ENCODE results near the gene ENDOU.

ENDOU gene

DNA sequence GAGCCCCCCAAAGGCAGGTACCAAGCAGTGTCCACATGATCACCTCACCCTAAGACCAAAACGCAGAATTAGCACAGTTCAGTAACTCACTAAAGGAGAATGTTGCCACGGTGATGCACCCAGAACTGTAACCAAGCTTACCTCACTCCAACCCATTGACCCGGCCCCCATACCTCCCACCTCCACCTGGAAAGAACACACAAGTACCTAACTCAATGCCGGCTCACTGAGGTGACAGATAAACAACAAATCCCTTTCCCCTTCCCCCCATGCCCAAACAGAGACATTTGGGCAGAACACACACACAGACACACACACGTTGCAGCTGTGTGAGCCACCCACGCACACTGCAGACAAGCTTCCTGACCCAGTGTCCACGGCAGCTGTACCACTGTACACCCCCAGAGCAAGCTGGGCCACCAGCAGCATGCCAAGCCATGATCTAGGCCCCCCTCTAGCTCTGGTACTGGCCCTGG, 32.1 kb upstream of the ENDOU start:
- no peak for DNase-seq

DNA sequence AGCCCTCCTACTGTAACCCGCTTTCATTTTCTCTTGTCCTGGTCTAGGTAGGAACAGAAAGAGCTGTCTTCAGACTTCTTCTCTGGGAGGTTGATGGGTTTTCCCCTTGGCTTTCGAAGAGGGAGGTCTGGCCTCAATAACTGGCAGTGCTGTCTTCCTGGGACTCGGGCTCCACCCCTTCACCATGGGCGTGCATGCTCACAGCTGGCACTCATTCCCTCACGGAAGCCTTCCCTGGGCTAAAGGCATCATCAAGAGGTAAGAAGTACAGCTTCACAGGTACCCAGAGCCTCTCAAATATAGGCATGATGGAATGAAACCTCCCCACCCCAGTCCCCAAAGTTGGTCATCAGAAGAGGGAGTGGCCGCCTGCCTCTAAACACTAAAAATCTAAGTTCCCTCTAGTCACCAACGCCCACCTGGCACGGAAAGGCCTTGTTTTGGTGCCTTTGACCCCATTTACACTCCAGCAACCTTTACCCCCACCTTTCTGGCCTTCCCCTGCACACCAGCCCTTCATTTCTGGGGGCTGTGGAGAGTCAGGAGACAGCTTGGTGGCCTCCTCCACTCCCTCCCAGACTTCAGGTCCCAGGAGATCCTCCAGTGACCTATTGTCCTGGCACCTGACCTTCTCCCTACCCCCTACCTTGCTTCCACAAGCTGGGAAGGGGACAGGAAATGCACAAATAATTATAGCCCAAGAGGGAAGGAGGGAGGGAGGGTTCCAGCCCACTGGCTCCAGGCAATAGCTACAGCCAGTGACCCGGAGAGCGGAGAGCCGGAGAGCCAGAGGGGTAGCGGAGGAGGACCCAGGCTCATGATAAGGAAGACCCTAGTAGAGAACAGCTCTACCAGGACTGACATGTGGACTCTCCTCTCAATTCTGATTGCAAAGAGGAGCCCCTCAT, 30.6 kb upstream of the ENDOU start:
- DNase-seq: peak; percentile 60

GRCh38 chr12:47754881-47755280, 29.6 kb upstream of the ENDOU start:
- DNase-seq: no peak

DNA sequence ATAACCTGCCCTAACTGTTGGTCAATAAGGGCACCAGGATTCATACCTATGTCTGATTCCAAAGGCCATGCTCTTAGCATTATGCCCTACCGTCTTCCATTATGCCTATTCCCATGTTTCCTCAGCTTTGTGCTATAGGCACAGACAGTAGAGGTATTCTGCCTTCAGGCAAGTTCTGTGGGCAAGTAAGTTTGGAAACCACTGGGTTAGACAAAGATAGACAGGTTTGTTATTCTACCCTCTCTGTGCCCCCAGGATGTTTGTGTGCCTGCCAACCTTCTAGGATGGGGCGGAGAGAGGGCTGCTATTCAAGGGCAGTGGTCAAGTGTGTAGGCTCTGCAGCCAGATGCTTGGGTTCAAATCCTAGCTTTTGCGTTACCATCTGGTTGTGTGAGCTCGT, 28.8 kb upstream of the ENDOU start:
- no peak for DNase-seq

DNA sequence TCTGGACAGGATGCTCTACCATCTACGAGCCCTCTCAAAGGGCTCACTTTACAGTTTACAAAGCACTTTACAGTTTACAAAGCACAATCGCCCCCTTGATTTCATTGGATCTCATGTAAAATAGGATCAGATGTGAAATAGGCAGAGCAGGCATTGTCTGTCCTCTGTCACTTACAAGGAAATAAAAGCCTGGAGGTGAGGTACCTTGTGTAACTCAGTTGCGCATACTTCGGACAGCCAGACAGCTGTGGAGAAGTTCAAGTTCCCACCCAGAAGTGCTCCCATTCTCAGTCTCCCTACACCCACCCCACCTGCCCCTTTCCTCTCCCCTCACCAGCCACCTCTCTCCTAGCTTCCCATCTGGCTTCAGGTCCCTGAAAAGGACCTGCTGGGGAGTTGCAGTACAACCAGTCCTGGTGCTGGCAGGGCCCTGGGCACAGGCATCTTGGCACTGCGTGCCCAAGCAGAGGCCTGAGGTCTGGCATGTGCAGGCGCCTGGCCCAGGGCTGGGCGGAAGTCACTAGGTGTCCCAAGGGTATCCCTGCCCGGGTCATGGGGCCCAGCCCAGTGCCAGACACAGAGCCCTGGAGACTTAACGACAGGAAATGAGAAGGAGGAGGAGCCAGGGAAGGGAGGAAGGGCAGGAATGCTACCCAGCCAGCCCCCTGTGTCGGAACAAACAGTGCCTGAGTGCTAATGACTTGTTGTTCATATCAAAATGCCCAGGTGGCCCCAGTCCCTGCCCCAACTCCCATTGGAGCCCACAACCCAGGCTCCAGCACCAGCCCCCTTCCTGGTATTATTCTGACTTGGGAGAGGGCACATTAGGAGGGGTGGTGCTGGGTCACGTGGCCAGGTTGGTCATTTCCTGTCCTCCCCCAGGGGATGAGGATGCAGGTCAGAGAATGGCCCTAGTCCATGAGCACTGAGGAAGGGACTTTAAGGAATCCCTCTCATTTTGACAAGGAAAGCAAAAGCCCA, 28.0 kb upstream of the ENDOU start:
- DNase-seq: no peak

- no peak for DNase-seq
Measured at GRCh38 chr12:47752552-47752951, 27.3 kb upstream of the ENDOU start.

GRCh38 chr12:47752121-47752520, 26.8 kb upstream of the ENDOU start:
- no peak for DNase-seq

DNA sequence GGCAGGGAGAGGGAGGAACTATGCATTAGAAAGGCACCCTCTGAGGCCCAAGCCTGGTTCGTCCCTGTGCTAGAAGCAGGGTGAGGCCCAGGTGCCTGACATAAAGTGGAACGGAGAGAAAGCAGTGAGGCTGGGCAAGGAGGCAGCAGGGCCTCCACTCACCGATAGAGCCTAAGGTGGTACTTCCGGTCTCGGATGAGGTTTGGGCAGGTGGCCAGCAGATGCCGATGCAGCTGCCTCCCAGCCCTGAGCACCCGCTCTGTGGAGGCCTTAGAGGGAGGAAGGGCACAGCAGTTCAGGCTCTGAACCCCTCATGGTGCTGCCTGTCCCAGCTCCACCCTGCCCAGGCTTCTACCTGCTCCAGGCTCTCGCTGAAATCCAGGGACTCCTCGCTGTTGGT, 26.3 kb upstream of the ENDOU start:
- no peak for DNase-seq

GRCh38 chr12:47750916-47751470, 25.7 kb upstream of the ENDOU start:
- no peak for DNase-seq

- DNase-seq: peak; percentile 79
Measured at GRCh38 chr12:47750229-47750798, 25.0 kb upstream of the ENDOU start.

- no peak for DNase-seq
Measured at GRCh38 chr12:47748899-47749298, 23.6 kb upstream of the ENDOU start.

DNA sequence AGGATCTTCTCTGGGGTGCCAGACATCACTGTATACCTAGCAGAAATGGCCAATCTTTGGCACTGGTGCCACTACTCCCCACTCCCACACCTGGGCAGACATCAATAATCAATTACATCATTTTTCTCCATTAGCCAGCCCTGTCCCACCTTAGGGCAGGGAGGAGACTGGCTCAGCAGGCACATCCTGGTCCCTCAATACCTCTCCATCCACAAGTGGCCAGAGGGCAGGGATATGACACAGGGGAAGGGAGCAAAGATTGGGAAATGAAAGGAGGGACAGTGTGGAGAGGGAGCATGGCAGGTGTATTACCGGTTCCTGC, 23.2 kb upstream of the ENDOU start:
- DNase-seq: no peak

- DNase-seq: no peak
Measured at GRCh38 chr12:47747596-47748506, 22.6 kb upstream of the ENDOU start.

DNA sequence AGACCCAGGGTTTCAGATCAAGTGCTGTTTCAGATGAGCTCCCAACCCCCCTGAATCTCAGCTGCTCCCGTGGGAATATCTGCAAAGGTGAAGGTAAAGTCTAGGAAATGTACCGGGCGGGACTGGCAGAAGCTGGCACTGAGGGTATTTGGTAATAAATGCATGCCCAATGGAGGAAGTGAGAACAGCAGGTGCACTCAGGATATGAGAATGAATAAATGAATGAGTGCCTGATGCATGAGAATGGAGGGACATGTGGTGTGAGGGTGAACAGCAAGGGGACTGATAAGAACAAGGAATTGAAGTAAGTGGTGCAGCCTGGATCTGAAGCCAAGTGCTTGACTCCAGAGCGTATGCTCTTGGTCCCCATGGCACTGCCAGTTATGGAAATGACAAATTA, 21.8 kb upstream of the ENDOU start:
- DNase-seq: no peak

DNA sequence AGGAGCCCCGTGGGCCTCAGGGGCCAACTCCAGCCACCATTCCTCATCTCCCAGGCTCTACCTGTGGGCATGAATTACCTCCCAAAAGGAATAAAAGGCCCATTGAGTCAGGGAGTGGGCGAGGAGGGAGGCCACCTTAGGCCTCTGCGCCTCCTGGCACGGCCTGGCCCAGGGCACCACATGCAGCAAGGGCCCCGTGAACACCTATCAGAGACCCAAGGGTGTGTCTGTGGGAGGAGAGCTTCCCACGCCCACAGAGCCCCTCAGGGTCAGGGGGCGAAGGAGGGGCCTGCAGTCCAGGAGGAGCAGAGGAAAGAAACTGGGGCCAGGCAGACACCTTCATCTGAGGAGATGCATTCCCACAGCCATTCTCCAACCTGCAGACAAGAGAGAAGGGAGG, 21.2 kb upstream of the ENDOU start:
- no peak for DNase-seq

- DNase-seq: no peak
Measured at GRCh38 chr12:47746073-47746472, 20.8 kb upstream of the ENDOU start.

DNA sequence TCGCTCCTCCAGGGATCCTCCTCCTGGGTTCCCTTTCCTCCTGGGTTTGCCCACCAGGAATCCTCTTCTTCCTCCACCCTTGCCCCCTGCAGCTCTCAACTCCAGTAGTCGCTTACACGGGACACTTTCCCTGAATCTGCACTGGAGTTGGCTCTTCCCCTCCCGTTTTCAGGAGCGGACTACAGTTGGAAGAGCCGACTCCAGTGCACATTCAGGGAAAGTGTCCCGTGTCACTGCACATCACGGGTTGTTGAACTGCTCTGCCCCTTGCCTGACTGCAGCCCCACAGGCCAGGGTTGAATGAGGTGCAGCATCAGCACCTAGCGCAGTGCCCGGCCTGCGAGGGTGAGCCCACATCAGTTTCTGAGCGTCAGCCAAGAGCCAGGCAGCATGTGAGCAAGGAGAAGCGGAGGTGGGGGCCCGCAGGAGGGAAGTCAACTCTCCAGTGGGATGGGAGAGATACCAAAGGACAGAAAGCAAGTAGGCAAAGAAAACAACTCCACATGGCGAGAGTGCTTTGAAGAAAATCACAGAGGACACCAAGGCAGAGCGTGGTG, 20.3 kb upstream of the ENDOU start:
- DNase-seq: no peak

DNA sequence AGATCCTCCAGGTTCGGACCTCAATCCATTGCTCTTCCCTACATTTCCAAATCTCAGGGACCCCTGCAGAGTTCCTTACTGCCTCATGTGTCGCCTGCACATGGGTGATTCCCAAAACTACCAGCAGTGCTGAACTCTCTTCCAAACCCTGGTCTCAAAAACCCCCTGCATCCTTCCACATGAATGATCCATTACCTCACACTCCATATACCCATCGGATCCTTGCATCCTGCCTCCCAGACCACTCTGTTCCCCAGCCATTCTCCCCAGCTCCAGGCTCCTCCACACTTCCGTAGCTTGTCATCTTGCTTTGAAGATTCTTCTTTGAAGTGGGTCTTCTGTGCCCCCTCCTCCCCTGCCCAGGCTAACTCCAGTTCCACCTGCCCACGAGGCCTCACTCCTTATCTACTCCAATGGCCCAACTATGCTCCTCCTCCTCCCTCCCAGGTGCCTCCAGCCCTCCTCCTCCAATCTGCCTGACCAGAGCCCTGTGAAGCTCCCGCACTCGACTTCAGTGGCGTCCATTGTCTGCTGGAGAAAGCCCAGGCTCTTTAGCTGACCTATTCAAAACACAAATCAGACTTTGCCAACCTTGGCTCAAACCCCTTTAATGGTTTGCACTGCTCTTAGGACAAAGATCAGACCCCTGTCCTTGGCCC, 19.6 kb upstream of the ENDOU start:
- no peak for DNase-seq

DNA sequence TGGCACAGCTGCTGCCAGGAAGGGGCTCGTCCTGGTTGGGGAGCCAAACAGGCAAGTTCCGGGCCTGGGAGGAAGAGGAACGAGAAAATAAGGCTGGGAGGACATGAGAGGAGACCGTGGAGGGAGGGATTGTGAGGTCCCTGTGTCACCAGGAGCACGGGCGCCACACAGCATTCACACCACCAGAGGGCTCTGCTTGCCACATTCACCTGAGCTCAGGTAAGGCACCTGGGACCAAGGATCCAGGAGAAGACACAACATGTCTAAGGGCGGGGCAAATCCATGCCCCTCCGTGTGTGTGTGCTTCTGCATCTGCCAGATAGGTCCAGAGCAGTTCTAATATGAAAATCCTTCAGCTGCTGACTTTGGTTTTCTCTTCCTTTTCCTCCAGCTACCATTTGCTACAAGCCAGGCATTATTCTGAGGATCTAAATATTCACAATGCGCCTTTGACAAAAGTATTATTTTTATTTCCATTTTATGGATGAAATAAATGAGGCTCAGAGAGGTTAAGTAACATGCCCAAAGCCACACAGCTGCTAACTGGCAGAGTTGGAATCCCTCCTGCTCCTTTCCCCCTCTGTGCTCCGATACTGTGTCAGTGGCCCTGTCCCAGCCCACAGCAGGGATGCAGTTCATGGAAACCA, 18.8 kb upstream of the ENDOU start:
- DNase-seq: no peak

- DNase-seq: no peak
Measured at GRCh38 chr12:47743311-47743860, 18.1 kb upstream of the ENDOU start.

Data from suppressor macrophage treated with lipopolysaccharide for 4 hours (primary cell).